ENCODE data around the gene ETFBKMT.

Gene ETFBKMT, protein sequence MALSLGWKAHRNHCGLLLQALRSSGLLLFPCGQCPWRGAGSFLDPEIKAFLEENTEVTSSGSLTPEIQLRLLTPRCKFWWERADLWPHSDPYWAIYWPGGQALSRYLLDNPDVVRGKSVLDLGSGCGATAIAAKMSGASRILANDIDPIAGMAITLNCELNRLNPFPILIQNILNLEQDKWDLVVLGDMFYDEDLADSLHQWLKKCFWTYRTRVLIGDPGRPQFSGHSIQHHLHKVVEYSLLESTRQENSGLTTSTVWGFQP

GRCh38 chr12:31659087-31659942 is at the start of gene ETFBKMT:
Gene ETFBKMT, plus strand, starts transcription at chr12:31659688. Its CDS starts 2,266 bp downstream, at chr12:31661954.
- DNase-seq (ENCODE audit: low read depth in 2 of 2): peak; percentile 81 to 85

DNA sequence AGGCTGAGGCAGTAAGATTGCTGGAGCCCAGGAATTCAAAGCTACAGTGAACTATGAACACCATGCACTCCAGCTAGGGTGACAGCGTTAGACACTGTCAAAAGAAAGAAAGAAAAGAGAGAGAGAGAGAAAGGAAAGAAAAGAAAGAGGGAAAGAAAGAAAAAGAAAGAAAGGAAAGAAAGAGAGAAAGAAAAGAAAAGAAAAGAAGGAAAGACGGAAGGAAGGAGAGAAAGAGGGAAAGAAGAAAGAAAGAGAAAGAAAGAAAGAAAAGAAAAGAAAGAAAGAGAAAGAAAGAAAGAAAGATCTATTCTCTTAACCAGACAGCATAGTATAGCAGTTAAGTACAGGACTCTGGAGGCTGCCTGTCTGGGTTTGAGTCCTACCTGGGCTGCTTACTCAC is 46.7 kb upstream of the ETFBKMT start:
- DNase-seq (ENCODE audit: low read depth in 2 of 2): no peak

- DNase-seq (ENCODE audit: low read depth in 2 of 2): no peak
Observed at GRCh38 chr12:31618228-31619025, 41.1 kb upstream of the ETFBKMT start.

- no peak for DNase-seq (ENCODE audit: low read depth in 2 of 2)
Observed at GRCh38 chr12:31620311-31620710, 39.2 kb upstream of the ETFBKMT start.

GRCh38 chr12:31622038-31622437 is 37.5 kb upstream of the ETFBKMT start:
- no peak for DNase-seq (ENCODE audit: low read depth in 2 of 2)

DNA sequence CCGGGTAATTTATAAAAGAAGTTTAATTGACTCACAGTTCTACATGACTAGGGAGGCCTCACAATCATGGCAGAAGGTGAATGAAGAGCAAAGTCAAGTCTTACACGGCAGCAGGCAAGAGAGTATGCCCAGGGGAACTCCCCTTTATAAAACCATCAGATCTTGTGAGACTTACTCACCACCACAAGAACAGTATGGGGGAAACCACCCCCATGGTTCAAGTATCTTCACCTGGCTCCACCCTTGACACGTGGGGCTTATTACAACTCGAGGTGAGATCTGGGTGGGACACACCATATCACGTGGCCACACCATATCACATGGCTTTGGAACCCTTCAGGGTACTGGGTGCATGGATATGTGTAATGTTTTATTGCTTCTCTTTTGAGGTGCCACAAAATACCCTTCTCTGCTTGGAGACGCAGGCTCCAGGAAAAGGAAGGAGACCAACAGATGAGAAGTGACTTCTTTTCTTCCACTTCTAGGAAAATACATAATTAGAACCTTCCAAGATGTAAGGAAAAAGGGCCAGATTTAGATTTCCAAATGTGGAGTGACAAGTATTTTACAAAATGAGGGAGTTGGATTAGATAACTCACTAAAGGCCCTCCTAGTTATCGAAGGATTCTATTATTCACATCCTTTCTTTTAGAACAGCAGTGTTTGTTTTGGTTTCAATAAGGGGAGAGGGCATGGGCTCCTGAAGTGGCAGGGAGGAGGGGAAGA is 33.1 kb upstream of the ETFBKMT start:
- no peak for DNase-seq (ENCODE audit: low read depth in 2 of 2)

DNA sequence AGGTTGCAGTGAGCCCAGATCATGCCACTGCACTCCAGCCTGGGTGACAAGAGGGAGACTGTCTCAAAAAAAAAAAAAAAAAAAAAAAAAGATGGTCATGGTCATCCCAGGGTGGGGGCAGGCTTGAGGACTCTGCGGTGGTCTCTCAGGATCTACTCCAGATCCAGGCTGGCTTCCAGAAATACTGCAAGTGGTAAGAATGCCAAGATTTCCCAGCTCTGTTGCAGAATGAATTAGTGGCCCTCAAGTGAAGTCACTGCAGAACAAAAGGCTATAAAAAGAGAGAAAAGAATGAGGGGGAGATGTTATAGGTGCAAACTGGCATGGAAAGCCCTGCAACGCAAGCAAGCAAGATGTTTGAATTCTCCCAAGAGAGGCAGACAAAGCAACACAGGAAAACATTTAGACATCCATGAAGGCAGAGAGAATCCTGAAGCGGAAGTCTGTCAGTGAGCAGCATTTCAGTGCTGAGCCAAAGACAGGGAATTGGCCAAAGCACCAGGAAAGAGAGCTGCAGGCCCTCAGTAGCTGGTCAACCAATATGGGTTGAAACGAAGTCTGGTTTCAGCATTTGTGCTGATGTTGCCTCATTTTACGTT is 31.9 kb upstream of the ETFBKMT start:
- no peak for DNase-seq (ENCODE audit: low read depth in 2 of 2)

DNA sequence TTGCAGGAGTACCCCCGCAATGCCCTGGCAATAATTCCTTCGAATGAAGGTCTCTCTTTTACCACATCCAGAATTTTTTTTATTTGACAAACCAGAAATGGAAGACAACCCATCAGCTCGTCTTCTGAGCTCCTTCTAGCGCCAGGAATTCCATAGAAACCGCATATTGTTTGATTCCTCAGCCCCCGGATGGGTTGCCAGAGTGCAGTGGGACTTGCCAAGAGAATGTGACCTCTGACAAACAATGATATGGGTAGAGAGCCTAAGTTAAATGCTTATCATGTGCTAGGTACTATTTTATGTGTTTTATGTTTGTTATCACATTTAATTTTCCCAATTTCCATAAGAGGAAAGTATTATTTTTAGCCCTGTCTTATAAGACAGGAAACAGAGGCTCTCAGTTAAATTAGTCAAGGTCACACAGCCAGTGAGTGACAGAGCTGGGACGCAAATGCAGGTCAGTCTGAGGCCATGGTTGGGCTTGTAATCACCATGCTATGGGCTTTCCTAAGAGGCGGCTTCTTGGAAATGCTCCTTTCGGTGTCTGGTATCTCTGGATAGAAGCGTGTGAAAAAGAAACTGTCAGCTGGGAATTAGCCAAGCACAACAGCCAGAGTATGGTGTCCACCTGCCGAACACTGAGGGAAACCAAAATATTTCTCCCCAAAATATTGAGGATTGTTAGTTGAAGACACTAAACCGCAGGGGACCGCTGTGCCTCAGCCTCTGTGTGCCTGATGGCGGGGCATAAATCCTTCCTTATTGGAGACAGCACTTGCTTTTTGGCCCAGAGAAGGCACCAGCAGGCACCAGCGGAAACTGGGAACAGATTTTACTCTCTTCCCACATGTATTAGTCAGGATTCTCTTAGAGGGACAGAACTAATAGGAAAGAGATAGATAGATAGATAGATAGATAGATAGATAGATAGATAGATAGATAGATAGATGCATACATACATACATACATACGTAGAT is 29.4 kb upstream of the ETFBKMT start:
- DNase-seq (ENCODE audit: low read depth in 2 of 2): no peak

DNA sequence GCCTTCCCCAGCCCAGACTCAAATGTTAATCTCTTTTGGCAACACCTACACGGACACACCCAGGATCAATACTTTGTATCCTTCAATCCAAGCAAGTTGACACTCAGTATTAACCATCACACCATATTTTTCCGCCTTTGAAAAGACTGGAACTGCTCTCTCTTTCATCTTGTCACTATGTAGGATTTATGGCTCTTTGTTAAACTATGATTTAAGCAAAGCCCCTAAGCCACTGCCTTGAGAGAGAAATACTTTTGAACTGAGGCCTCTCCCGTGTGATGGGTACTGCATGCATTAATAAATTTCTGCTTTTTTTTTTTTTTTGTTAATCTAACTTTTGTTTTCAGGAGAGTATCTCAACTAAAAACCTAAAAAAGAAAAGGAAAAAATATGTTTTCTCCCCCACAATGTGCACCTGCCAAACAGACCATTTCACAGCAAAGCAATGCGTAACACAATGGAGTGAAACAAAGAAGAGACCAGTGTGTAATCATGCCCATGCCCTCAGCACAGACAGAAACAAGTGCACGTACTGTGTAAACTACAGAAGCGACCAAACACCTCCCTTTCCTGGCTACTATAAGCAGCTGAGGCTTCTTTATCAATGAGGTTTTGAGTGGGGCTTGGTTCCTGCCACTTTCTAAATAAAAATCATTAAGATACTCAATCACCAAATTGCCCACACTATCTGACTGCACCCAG is 28.3 kb upstream of the ETFBKMT start:
- DNase-seq (ENCODE audit: low read depth in 2 of 2): no peak

DNA sequence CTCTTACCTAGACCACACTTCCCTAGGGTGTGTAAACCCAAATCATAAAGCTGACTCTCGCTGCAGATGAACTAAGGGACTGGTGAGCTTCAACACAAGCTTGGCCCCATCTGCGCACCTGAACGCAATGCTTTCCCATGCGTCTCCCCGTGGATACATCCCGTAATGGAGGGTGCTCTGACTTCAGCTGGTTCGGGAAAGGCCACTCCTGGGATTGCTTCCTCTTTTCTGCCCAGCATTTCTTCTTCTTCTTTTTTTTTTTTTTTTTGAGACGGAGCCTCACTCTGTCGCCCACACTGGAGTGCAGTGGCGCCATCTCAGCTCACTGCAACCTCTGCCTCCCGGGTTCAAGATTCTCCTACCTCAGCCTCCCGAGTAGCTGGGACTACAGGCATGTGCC is 27.7 kb upstream of the ETFBKMT start:
- DNase-seq (ENCODE audit: low read depth in 2 of 2): no peak

DNA sequence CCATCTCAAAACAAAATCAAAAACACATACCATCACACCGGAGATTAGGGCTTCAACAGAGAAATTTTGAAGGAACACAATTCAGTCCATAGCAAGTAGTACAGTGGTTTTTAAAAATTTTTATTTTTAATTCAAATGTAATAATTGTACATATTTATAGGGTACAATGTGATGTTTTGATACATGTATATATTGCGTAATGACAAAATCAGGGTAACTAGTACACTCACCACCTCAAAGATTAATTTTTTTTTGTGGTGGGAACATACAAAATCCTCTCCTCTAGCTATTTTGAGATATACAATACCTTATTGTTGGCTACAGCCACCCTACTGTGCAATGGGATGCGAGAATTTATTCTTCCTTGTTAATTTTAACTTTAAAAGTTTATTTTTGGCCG is 26.0 kb upstream of the ETFBKMT start:
- no peak for DNase-seq (ENCODE audit: low read depth in 2 of 2)

DNA sequence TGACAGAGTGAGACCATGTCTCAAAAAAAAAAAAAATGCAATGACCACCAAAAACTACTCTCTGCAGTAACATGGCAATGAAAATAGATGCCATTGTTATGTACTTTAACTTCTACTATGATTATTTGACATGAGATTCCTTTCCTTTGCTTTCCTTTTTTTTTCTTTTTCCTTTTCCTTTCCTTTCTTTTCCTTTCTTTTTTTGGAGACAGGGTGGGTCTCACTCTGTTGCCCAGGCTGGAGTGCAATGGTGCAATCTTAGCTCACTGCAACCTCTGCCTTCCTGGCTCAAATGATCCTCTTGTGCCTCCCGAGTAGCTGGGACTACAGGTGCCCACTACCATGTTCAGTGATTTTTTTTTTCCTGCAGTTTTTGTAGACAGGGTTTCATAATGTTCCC is 24.9 kb upstream of the ETFBKMT start:
- no peak for DNase-seq (ENCODE audit: low read depth in 2 of 2)

GRCh38 chr12:31641509-31642090 is 17.9 kb upstream of the ETFBKMT start:
- DNase-seq (ENCODE audit: low read depth in 2 of 2): no peak

DNA sequence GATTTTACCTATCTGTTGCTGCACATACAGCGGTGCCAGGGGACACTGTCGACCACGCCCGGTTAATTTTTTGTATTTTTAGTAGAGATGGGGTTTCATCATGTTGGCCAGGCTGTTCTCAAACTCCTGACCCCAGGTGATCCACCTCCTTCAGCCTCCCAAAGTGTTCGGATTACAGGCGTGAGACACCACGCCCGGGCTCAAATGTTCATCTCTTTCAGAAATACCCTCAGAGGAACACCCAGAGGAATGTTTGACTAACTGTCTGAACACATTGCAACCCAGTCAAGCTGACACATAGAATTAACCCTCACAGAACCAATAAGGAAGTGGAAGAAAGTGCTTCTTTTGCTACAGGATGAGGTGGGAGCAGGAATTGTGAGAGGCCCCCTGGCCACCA is 15.0 kb upstream of the ETFBKMT start:
- DNase-seq (ENCODE audit: low read depth in 2 of 2): no peak

DNA sequence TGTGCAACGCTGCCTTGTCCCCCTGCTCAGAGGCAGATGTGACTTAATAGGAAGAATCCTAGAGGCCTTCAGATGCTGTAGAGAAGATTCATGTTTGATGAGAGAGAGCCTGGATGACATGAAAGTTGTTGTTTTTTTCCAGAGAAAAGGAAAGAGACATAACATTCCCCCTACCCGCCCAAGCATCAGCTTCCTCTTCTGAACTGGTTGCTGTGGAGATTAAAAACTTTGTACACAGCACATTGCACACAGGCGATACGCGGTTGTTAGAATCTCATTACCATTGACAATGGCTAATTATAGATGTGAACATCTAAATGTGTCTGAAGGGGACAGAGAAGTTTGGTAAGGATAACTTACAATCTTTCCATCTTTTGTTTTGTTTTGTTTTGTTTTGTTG is 13.6 kb upstream of the ETFBKMT start:
- DNase-seq (ENCODE audit: low read depth in 2 of 2): no peak

DNA sequence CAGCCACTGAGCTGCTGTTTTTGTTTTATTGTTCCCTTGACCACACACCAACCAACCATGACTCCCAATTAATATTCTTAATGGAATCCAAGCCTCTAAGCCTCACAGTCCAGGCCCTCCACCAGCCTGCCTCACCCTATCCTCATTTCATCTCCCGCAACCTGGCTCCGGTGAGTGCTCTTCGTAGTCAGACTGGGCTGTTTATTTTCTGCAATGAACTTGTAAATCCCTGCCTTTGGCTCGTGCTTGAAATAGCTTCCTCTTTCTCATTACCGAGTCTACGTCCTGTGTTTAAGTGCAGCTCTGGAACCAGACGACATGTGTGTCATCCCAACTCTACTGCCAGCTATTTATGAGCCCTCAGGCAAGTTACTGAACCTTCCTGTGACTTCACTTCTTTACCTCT is 12.4 kb upstream of the ETFBKMT start:
- DNase-seq (ENCODE audit: low read depth in 2 of 2): no peak

GRCh38 chr12:31650918-31651317 is 8.6 kb upstream of the ETFBKMT start:
- DNase-seq (ENCODE audit: low read depth in 2 of 2): no peak

DNA sequence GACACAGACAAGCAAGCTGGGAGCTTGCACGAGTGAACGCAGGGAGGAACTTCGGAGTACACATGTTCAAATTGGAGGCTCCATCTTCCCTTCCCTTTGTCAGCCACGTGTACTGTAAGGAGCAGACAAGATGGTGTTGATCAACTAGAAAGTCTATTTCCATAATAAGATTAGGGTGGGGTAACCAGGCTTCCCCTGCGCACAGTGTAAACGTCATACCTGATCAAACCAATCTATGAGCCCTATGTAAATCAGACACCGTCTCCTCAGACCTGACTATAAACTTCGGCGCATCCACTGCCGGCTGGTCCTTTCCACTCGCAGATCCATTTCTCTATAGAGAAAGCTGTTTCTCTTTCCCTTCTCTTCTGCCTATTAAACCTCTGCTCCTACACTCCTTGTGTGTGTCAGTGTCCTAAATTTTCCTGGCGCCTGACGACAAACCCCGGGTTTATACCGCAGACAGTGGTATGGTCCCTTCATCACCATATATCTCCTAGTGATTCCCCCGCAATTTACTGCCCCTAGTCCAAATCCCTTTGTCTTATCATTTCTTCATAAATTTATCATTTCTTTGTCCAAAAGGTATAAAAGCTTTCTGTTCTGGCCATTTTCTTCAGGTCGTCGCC is 7.5 kb upstream of the ETFBKMT start:
- DNase-seq (ENCODE audit: low read depth in 2 of 2): no peak

DNA sequence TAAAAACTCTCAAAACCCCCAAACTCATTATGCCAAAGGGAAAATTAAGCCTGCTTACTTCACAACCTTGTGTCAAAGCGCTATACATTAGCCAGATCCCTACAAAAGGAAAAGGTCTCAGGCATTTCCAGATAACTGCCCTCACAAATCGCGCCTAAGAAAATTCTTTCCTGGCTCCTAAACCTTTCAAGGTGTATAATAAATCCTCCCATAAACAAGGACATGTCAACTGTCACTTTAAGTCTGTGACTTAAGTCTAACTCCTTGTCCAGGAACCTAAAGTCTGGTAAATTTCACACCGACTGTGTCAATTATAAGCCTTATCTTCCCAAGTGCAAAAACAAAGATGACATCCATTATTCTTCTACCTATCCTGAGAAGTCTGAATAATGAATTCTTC is 4.3 kb upstream of the ETFBKMT start:
- no peak for DNase-seq (ENCODE audit: low read depth in 2 of 2)
